ENCODE results near the gene TEAD1. TPM values are rescaled to one million over a fixed set of nuclear protein-coding genes. Genes with fewer than 3 reads are reported as not detected.

Gene TEAD1
- polyA plus RNA-seq, 1 donor (not counting 4 experiments of a cell fraction or from before 2014, with no cell fraction given) = 32.7 TPM

- Histone ChIP-seq H3K4me2 (ENCODE audit: control insufficient read depth, extremely low read depth, insufficient read depth, low read depth, low read length) (peak overlapping the region; percentile 88), H2AFZ (ENCODE audit: control insufficient read depth, low read length) (no peak overlapping the region), H3K4me1 (ENCODE audit: control insufficient read depth, extremely low read depth, insufficient read depth, low read length) (peaks cover 19% of the 10 kb centered on the region), H3K9me1 (ENCODE audit: control insufficient read depth, extremely low read depth, insufficient read depth, low read length) (peaks cover 2% of the 10 kb centered on the region), H3K9ac (ENCODE audit: control insufficient read depth, extremely low read depth, insufficient read depth, low read length) (peak overlapping the region; percentile 53), H3K79me2 (ENCODE audit: control insufficient read depth, insufficient read depth, low read length) (peaks cover 88% of the 10 kb centered on the region), H4K20me1 (ENCODE audit: control insufficient read depth, extremely low read depth, insufficient read depth, low read length) (peaks cover 21% of the 10 kb centered on the region), H3K9me3 (ENCODE audit: control insufficient read depth, low read depth, low read length) (no peaks in the 10 kb centered on the region), H3K36me3 (ENCODE audit: control insufficient read depth in 2 of 2, extremely low read depth in 1 of 2, insufficient read depth in 2 of 2, low read length in 2 of 2) (peaks cover 0 to 2% of the 10 kb centered on the region in 2 experiments), H3K27me3 (ENCODE audit: control insufficient read depth, extremely low read depth, insufficient read depth, low read length) (no peaks in the 10 kb centered on the region), H3K4me3 (ENCODE audit: control insufficient read depth in 2 of 3, extremely low read depth in 1 of 3, insufficient read depth in 2 of 3, low read depth in 1 of 3, low read length in 3 of 3) (peak overlapping the region; percentile 12 to 59 (median 53)), H3K27ac (ENCODE audit: control insufficient read depth, insufficient read depth, low read length) (peak overlapping the region; percentile 16)
- peak; percentile 69 for FAIRE-seq
- TF ChIP-seq EZH2 (IDR thresholded peaks at IDR 0.05; ENCODE audit: low read length) = no peak
- peak in 1 of 3 experiments; percentile 26 for TF ChIP-seq CTCF (optimal IDR thresholded peaks at IDR 0.05 in 1 of 3, IDR thresholded peaks at IDR 0.05 in 1 of 3, conservative IDR thresholded peaks at IDR 0.05 in 1 of 3; ENCODE audit: extremely low read depth in 1 of 3, insufficient read depth in 2 of 3, low read length in 3 of 3)
- no peak for DNase-seq (ENCODE audit: low read depth, low spot score)
- dilution Hi-C loops (cut with MboI; ENCODE audit: extremely low pct_ligation_motif_present, low sequenced_read_pairs) = no loop called here
Observed at GRCh38 chr11:12827929-12828812, 153.9 kb downstream of the TEAD1 start.

DNA sequence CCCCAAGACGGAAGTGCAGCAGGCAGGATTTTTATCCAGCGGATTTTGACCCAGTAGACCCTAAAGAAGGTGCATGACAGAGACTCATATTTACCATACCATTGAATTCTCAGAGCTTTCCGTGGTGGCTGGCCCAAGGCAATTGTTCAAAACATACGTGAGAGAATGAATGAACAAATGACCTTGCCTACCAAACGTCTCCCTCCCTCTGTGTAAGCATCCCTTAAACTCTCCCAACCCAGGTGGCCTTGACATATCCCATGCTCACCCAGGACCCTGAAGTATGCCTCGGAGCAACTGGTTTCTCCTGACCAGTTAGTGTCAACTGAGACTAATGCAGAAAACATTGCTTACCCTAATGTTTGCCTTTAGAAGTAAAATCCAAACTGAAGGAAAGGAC is 154.9 kb downstream of the TEAD1 start:
- peaks cover 21% of the 10 kb centered on the region for H4K20me1 ChIP-seq (ENCODE audit: control insufficient read depth, extremely low read depth, insufficient read depth, low read length)
- H3K4me2 ChIP-seq (ENCODE audit: control insufficient read depth, extremely low read depth, insufficient read depth, low read depth, low read length) = no peak overlapping the region
- no peak for FAIRE-seq

More for the DNA sequence above, 154.9 kb downstream of the TEAD1 start:
- no peaks in the 10 kb centered on the region for H3K27me3 ChIP-seq (ENCODE audit: control insufficient read depth, extremely low read depth, insufficient read depth, low read length)
- H3K4me1 ChIP-seq (ENCODE audit: control insufficient read depth, extremely low read depth, insufficient read depth, low read length) = peaks cover 19% of the 10 kb centered on the region
- TF ChIP-seq CTCF (optimal IDR thresholded peaks at IDR 0.05 in 1 of 3, IDR thresholded peaks at IDR 0.05 in 1 of 3, conservative IDR thresholded peaks at IDR 0.05 in 1 of 3; ENCODE audit: extremely low read depth in 1 of 3, insufficient read depth in 2 of 3, low read length in 3 of 3) (no peak), EZH2 (IDR thresholded peaks at IDR 0.05; ENCODE audit: low read length) (no peak)
- H3K79me2 ChIP-seq (ENCODE audit: control insufficient read depth, insufficient read depth, low read length) = peaks cover 89% of the 10 kb centered on the region
- peaks cover 0 to 2% of the 10 kb centered on the region in 2 experiments for H3K36me3 ChIP-seq (ENCODE audit: control insufficient read depth in 2 of 2, extremely low read depth in 1 of 2, insufficient read depth in 2 of 2, low read length in 2 of 2)
- H3K9me1 ChIP-seq (ENCODE audit: control insufficient read depth, extremely low read depth, insufficient read depth, low read length) = peaks cover 2% of the 10 kb centered on the region
- H3K4me3 ChIP-seq (ENCODE audit: control insufficient read depth in 2 of 3, extremely low read depth in 1 of 3, insufficient read depth in 2 of 3, low read depth in 1 of 3, low read length in 3 of 3) = no peak overlapping the region
- no peak overlapping the region for H3K9ac ChIP-seq (ENCODE audit: control insufficient read depth, extremely low read depth, insufficient read depth, low read length)
- H3K27ac ChIP-seq (ENCODE audit: control insufficient read depth, insufficient read depth, low read length) = no peak overlapping the region
- DNase-seq (ENCODE audit: low read depth, low spot score) = no peak
- no peaks in the 10 kb centered on the region for H3K9me3 ChIP-seq (ENCODE audit: control insufficient read depth, low read depth, low read length)
- dilution Hi-C loops (cut with MboI; ENCODE audit: extremely low pct_ligation_motif_present, low sequenced_read_pairs) = no loop called here
- H2AFZ ChIP-seq (ENCODE audit: control insufficient read depth, low read length) = no peak overlapping the region
